ENCODE measurements around the gene HADH. TPM values are rescaled to one million over a fixed set of nuclear protein-coding genes. Genes with fewer than 3 reads are reported as not detected.

HADH gene
- polyA plus RNA-seq, 1 of the 3 experiments (the other 2 are of a cell fraction): 19.4 TPM

DNA sequence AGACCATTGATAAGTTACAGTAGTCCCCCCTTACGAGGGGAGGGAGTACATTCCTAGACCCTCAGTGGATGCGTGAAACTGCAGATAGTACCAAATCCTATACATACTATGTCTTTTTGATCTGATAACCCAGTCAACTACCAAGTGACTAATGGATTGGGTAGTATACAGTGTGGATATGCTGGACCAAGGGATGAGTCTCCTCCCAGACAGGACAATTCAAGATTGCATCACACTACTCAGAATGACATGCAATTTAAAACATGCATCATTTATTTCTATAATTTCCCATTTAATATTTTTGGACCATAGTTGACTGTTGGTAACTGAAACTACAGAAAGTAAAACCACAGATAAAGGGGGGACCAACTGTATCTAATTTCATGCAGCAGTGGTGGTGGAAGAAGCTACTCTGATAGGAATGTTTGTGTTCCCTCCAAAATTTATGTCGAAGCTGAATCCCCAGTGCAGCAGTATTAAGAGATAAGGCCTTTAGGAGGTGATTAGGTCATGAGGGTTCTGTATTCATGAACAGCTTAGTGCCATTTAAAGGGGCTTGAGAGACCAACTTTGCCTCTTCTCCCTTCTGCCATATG lies 11.9 kb downstream of the HADH start:
- DNase-seq: no peak
- no peak overlapping the region for H2AFZ ChIP-seq (ENCODE audit: low read depth)
- H3K27ac ChIP-seq (ENCODE audit: low read depth in 2 of 2, low read length in 1 of 2): no peak overlapping the region
- ChIA-PET POLR2A (no interaction called here), CTCF (interaction anchor here (1.0 to 4.0 kb wide), 3 partner anchors 11 to 29 kb away, joined by 3 to 17 read pairs (median 3); no protein-coding TSS in a partner anchor)
- no peaks in the 10 kb centered on the region for H3K36me3 ChIP-seq (replicated peaks in 1 of 2; ENCODE audit: control insufficient read depth in 1 of 2, insufficient read depth in 2 of 2, low read length in 1 of 2)
- H3K4me3 ChIP-seq (ENCODE audit: low read depth in 2 of 2, low read length in 1 of 2): no peak overlapping the region
- no peaks in the 10 kb centered on the region for H3K79me2 ChIP-seq (ENCODE audit: insufficient read depth)
- no peak overlapping the region for H3K4me2 ChIP-seq
- no peaks in the 10 kb centered on the region for H4K20me1 ChIP-seq (ENCODE audit: insufficient read depth)
- H3K4me1 ChIP-seq (ENCODE audit: control insufficient read depth in 1 of 2, insufficient read depth in 2 of 2, low read depth in 1 of 2, low read length in 1 of 2): no peaks in the 10 kb centered on the region; a peak in 2 of 4 replicates
- WGBS (ENCODE audit: low lambda C conversion rate): 96% methylated on average over 3 of the region's 3 CpGs
- peaks cover 4% of the 10 kb centered on the region for H3F3A ChIP-seq (replicated peaks; ENCODE audit: insufficient read depth)
- no peaks in the 10 kb centered on the region for H3K9me2 ChIP-seq
- H3K9ac ChIP-seq: no peak overlapping the region
- no peak for TF ChIP-seq GABPA (IDR thresholded peaks at IDR 0.05; ENCODE audit: low read depth)
- TF ChIP-seq TEAD4 (IDR thresholded peaks at IDR 0.05; ENCODE audit: borderline replicate concordance, insufficient read depth): no peak
- no peak for TF ChIP-seq TCF12 (IDR thresholded peaks at IDR 0.05)
- no peak for TF ChIP-seq NRF1 (IDR thresholded peaks at IDR 0.05; ENCODE audit: low read depth, low read length)
- TF ChIP-seq FOSL2 (IDR thresholded peaks at IDR 0.05; ENCODE audit: borderline replicate concordance, low read depth): no peak
- no peak for TF ChIP-seq CHD2 (IDR thresholded peaks at IDR 0.05; ENCODE audit: low read length, partially characterized antibody)
- TF ChIP-seq, protein P1, sequence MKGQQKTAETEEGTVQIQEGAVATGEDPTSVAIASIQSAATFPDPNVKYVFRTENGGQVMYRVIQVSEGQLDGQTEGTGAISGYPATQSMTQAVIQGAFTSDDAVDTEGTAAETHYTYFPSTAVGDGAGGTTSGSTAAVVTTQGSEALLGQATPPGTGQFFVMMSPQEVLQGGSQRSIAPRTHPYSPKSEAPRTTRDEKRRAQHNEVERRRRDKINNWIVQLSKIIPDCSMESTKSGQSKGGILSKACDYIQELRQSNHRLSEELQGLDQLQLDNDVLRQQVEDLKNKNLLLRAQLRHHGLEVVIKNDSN (IDR thresholded peaks at IDR 0.05; ENCODE audit: borderline replicate concordance, low read depth): no peak
- no peak for TF ChIP-seq FOXJ3 (CRISPR knock-in tag; IDR thresholded peaks at IDR 0.05)
- H3K9me3 ChIP-seq: no peaks in the 10 kb centered on the region
- no peaks in the 10 kb centered on the region for H3K27me3 ChIP-seq (ENCODE audit: insufficient read depth)

GRCh38 chr4:108003982-108004515 lies 14.4 kb downstream of the HADH start:
- Histone ChIP-seq H3K4me2 (no peak overlapping the region), H3F3A (replicated peaks; ENCODE audit: insufficient read depth) (no peaks in the 10 kb centered on the region), H3K36me3 (replicated peaks in 1 of 2; ENCODE audit: control insufficient read depth in 1 of 2, insufficient read depth in 2 of 2, low read length in 1 of 2) (no peaks in the 10 kb centered on the region), H3K4me3 (ENCODE audit: low read depth in 2 of 2, low read length in 1 of 2) (no peak overlapping the region), H3K79me2 (ENCODE audit: insufficient read depth) (no peaks in the 10 kb centered on the region), H4K20me1 (ENCODE audit: insufficient read depth) (no peaks in the 10 kb centered on the region), H3K4me1 (ENCODE audit: control insufficient read depth in 1 of 2, insufficient read depth in 2 of 2, low read depth in 1 of 2, low read length in 1 of 2) (peaks cover 0 to 3% of the 10 kb centered on the region in 2 experiments; a peak in 1 of 4 replicates), H3K9ac (no peak overlapping the region), H2AFZ (ENCODE audit: low read depth) (no peak overlapping the region), H3K27me3 (ENCODE audit: insufficient read depth) (no peaks in the 10 kb centered on the region), H3K9me2 (no peaks in the 10 kb centered on the region), H3K27ac (ENCODE audit: low read depth in 2 of 2, low read length in 1 of 2) (no peak overlapping the region), H3K9me3 (no peaks in the 10 kb centered on the region)
- TF ChIP-seq MEF2A (IDR thresholded peaks at IDR 0.05; ENCODE audit: borderline replicate concordance, low read depth) (no peak), CHD2 (IDR thresholded peaks at IDR 0.05; ENCODE audit: low read length, partially characterized antibody) (no peak), IRF3 (IDR thresholded peaks at IDR 0.05; ENCODE audit: low read depth, low read length) (no peak), SMC3 (IDR thresholded peaks at IDR 0.05; ENCODE audit: low read depth, low read length) (no peak), FOSL2 (IDR thresholded peaks at IDR 0.05; ENCODE audit: borderline replicate concordance, low read depth) (no peak), GABPA (IDR thresholded peaks at IDR 0.05; ENCODE audit: low read depth) (no peak), MAX (IDR thresholded peaks at IDR 0.05; ENCODE audit: low read depth) (no peak), RAD21 (IDR thresholded peaks at IDR 0.05; ENCODE audit: low read length) (no peak), TEAD4 (IDR thresholded peaks at IDR 0.05; ENCODE audit: borderline replicate concordance, insufficient read depth) (no peak), RFX5 (IDR thresholded peaks at IDR 0.05; ENCODE audit: low read length) (no peak), MXI1 (IDR thresholded peaks at IDR 0.05; ENCODE audit: low read depth, low read length) (no peak), RXRA (IDR thresholded peaks at IDR 0.05; ENCODE audit: borderline replicate concordance, low read depth) (no peak), FOXM1 (IDR thresholded peaks at IDR 0.05; ENCODE audit: low read depth) (no peak), YY1 (IDR thresholded peaks at IDR 0.05; ENCODE audit: low read depth) (no peak), SIN3A (IDR thresholded peaks at IDR 0.05; ENCODE audit: borderline replicate concordance, low read depth, low read length) (no peak), NFIC (IDR thresholded peaks at IDR 0.05; ENCODE audit: borderline replicate concordance) (no peak), GATA2 (CRISPR knock-in tag; IDR thresholded peaks at IDR 0.05) (no peak), TCF12 (IDR thresholded peaks at IDR 0.05) (no peak)
- TF ChIP-seq, protein P2, sequence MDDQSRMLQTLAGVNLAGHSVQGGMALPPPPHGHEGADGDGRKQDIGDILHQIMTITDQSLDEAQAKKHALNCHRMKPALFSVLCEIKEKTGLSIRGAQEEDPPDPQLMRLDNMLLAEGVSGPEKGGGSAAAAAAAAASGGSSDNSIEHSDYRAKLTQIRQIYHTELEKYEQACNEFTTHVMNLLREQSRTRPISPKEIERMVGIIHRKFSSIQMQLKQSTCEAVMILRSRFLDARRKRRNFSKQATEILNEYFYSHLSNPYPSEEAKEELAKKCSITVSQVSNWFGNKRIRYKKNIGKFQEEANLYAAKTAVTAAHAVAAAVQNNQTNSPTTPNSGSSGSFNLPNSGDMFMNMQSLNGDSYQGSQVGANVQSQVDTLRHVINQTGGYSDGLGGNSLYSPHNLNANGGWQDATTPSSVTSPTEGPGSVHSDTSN (IDR thresholded peaks at IDR 0.05): no peak
- TF ChIP-seq, protein P3, sequence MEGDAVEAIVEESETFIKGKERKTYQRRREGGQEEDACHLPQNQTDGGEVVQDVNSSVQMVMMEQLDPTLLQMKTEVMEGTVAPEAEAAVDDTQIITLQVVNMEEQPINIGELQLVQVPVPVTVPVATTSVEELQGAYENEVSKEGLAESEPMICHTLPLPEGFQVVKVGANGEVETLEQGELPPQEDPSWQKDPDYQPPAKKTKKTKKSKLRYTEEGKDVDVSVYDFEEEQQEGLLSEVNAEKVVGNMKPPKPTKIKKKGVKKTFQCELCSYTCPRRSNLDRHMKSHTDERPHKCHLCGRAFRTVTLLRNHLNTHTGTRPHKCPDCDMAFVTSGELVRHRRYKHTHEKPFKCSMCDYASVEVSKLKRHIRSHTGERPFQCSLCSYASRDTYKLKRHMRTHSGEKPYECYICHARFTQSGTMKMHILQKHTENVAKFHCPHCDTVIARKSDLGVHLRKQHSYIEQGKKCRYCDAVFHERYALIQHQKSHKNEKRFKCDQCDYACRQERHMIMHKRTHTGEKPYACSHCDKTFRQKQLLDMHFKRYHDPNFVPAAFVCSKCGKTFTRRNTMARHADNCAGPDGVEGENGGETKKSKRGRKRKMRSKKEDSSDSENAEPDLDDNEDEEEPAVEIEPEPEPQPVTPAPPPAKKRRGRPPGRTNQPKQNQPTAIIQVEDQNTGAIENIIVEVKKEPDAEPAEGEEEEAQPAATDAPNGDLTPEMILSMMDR (IDR thresholded peaks at IDR 0.05): no peak
- no peak for DNase-seq
- ChIA-PET POLR2A (no interaction called here), CTCF (interaction anchor here (0.6 to 1.2 kb wide), 2 partner anchors 15 to 466 kb away, joined by 3 to 4 read pairs; no protein-coding TSS in a partner anchor)
- 93% methylated on average over 4 of the region's 4 CpGs for WGBS (ENCODE audit: low lambda C conversion rate)

All from SK-N-SH (cell line).